SU-DHL-6 (cell line): ENCODE results near the gene RRM1.

Source experiments
- H2AFZ ChIP-seq: fragments of 200-600 bp; sonication (generic); 2 replicates; pipeline ENCODE4 v1.6.1; 2014; ENCODE audit warnings: low read depth, mild to moderate bottlenecking, moderate library complexity, mixed read lengths, antibody characterized with exemption, low read length; ENCODE audit not compliant: severe bottlenecking
- H3F3A ChIP-seq: fragments of 200-600 bp; shearing (Covaris generic); 2 replicates; pipeline ENCODE4 v1.6.0; 2016; ENCODE audit warnings: antibody characterized with exemption, mild to moderate bottlenecking; ENCODE audit not compliant: insufficient read depth
- H3K27ac ChIP-seq: fragments of 200-600 bp; sonication (generic); 2 replicates; pipeline ENCODE4 v1.5.1; 2016; ENCODE audit warnings: low read depth, mild to moderate bottlenecking, low read length, moderate library complexity, mixed read lengths
- H3K27me3 ChIP-seq: fragments of 200-600 bp; sonication (generic), shearing (Covaris generic); 2 replicates; pipeline ENCODE4 v1.6.0; 2014; ENCODE audit warnings: mild to moderate bottlenecking, low read length
- H3K36me3 ChIP-seq: fragments of 200-600 bp; sonication (generic); 2 replicates; pipeline ENCODE4 v1.6.1; 2014; ENCODE audit warnings: mild to moderate bottlenecking, low read length, mixed read lengths
- H3K4me2 ChIP-seq: fragments of 300-600, 200-600 bp; shearing (Covaris generic), sonication (generic); 2 replicates; pipeline ENCODE4 v1.6.0; 2014; ENCODE audit warnings: low read length, low read depth, mild to moderate bottlenecking; ENCODE audit not compliant: poor library complexity, severe bottlenecking
- H3K4me3 ChIP-seq: fragments of 200-600 bp; sonication (generic); 2 replicates; pipeline ENCODE4 v1.5.1; 2014; ENCODE audit warnings: antibody characterized with exemption, low read length, mild to moderate bottlenecking, mixed read lengths; ENCODE audit not compliant: insufficient read depth, poor library complexity, severe bottlenecking
- H3K79me2 ChIP-seq: fragments of 200-600 bp; sonication (generic); 2 replicates; pipeline ENCODE4 v1.6.1; 2014; ENCODE audit warnings: mild to moderate bottlenecking, low read length, moderate library complexity; ENCODE audit not compliant: insufficient read depth
- H3K9ac ChIP-seq: fragments of 200-600 bp; sonication (generic); 2 replicates; pipeline ENCODE4 v1.7.0; 2014; ENCODE audit warnings: mild to moderate bottlenecking, low read length
- H3K9me2 ChIP-seq: fragments of 200-600 bp; sonication (generic); replicated peaks from 2 replicates; pipeline ENCODE4 v1.6.1; 2014; ENCODE audit warnings: low read length; ENCODE audit not compliant: insufficient read depth
- H3K9me3 ChIP-seq: fragments of 200-600 bp; sonication (generic); 2 replicates; pipeline ENCODE4 v1.6.1; 2014; ENCODE audit warnings: low read length, mixed read lengths; ENCODE audit not compliant: insufficient read depth
- H4K20me1 ChIP-seq: fragments of 200-600 bp; sonication (generic); 2 replicates; pipeline ENCODE4 v1.6.1; 2014; ENCODE audit warnings: low read depth, mild to moderate bottlenecking, antibody characterized with exemption, low read length, moderate library complexity, mixed read lengths
- EZH2phosphoT487 ChIP-seq: fragments of 200-600 bp; sonication (generic), shearing (Covaris generic); conservative IDR thresholded peaks from 2 replicates; pipeline ENCODE4 v1.6.1; 2018; ENCODE audit warnings: mild to moderate bottlenecking, antibody characterized with exemption, low read length, moderate library complexity, mixed read lengths
- TF ChIP-seq, protein P1 (sequence below): fragments of 200-600 bp; sonication (generic); IDR thresholded peaks from one replicate; pipeline ENCODE4 v1.5.1; 2017; ENCODE audit warnings: antibody characterized with exemption, mild to moderate bottlenecking, low read length, moderate library complexity; ENCODE audit not compliant: insufficient read depth, poor library complexity, severe bottlenecking

Gene RRM1

GRCh38 chr11:4094348-4095291 is at the start of gene RRM1:
RRM1 (plus strand) TSS chr11:4094799; CDS start chr11:4095013, 214 bp downstream.
- Histone ChIP-seq H3F3A (peaks cover 10% of the 10 kb centered on the region; the same call in 1 of the 2 replicates), H3K4me2 (peak within 1 kb of the TSS; percentile 99), H3K27ac (peak within 1 kb of the TSS; percentile 83), H4K20me1 (peaks cover 16% of the 10 kb centered on the region), H3K36me3 (peaks cover 13% of the 10 kb centered on the region), H3K27me3 (no peaks in the 10 kb centered on the region), H2AFZ (peak within 1 kb of the TSS; percentile 97), H3K4me3 (peak within 1 kb of the TSS; percentile 99), H3K79me2 (peaks cover 56% of the 10 kb centered on the region), H3K9me2 (no peaks in the 10 kb centered on the region), H3K9ac (peak within 1 kb of the TSS; percentile 93), H3K9me3 (no peaks in the 10 kb centered on the region)
- TF ChIP-seq, protein P1, sequence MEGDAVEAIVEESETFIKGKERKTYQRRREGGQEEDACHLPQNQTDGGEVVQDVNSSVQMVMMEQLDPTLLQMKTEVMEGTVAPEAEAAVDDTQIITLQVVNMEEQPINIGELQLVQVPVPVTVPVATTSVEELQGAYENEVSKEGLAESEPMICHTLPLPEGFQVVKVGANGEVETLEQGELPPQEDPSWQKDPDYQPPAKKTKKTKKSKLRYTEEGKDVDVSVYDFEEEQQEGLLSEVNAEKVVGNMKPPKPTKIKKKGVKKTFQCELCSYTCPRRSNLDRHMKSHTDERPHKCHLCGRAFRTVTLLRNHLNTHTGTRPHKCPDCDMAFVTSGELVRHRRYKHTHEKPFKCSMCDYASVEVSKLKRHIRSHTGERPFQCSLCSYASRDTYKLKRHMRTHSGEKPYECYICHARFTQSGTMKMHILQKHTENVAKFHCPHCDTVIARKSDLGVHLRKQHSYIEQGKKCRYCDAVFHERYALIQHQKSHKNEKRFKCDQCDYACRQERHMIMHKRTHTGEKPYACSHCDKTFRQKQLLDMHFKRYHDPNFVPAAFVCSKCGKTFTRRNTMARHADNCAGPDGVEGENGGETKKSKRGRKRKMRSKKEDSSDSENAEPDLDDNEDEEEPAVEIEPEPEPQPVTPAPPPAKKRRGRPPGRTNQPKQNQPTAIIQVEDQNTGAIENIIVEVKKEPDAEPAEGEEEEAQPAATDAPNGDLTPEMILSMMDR = no peak
- no peak for TF ChIP-seq EZH2phosphoT487

DNA sequence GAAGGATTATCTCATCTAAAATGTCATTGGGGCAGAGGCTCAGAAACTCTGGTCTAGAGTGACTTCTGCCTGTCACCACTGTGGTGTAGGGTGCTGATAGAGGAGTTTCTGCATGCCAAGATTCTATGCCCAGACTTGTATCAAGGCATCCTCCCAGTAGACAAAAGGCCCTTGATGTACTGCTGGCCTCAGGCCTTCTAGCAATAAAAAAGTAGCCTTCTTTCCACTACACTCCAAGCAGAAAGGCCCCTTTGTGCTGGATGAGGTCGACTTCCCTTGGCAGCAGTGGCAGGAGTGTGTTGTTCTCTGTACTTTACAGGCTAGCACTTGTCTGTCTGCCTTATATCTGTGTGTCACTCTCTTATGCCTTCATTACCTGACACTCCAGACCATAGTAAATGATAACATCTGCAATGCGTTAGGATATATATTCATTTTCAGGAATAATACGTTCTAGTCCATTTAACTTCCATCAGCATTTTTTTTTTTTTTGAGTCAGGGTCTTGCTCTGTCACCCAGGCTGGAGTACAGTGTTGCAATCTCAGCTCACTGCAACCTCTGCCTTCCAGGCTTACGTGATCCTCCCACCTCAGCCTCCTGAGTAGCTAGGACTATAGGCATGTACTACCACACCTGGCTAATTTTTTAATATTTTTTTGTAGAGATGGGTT is 49.5 kb upstream of the RRM1 start:
- H3K27me3 ChIP-seq = no peaks in the 10 kb centered on the region
- no peak overlapping the region for H3K27ac ChIP-seq
- H4K20me1 ChIP-seq = no peaks in the 10 kb centered on the region
- H2AFZ ChIP-seq = no peak overlapping the region
- no peak overlapping the region for H3K4me2 ChIP-seq
- no peaks in the 10 kb centered on the region for H3K79me2 ChIP-seq
- no peak overlapping the region for H3K4me3 ChIP-seq
- no peak overlapping the region for H3K9ac ChIP-seq
- H3K9me3 ChIP-seq = no peaks in the 10 kb centered on the region
- no peaks in the 10 kb centered on the region for H3F3A ChIP-seq
- no peaks in the 10 kb centered on the region for H3K36me3 ChIP-seq
- no peaks in the 10 kb centered on the region for H3K9me2 ChIP-seq
- TF ChIP-seq, protein P1 = no peak
- no peak for TF ChIP-seq EZH2phosphoT487

DNA sequence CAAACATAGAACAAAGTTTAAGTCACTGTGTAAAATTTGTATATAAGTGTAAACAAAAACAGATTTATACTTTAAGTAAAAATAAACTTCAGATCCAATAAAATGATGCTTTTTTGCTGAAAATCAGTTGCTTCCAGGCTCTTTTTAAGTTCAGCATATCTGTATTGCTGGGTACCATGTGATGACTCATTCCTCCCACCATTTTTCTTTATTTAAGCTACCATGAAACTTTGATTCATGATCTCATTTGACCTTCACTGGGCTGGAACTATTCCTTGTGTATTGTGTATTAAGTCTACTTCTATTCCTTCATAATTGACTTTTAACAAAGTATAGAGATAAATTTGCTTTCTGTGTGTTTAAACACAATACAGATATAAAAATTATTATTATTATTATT is 46.3 kb upstream of the RRM1 start:
- TF ChIP-seq, protein P1 = no peak
- no peak for TF ChIP-seq EZH2phosphoT487
- H3K79me2 ChIP-seq = no peaks in the 10 kb centered on the region
- H3K4me2 ChIP-seq = no peak overlapping the region
- H3K9ac ChIP-seq = no peak overlapping the region
- H3K9me2 ChIP-seq = no peaks in the 10 kb centered on the region
- H3F3A ChIP-seq = no peaks in the 10 kb centered on the region
- no peak overlapping the region for H2AFZ ChIP-seq
- no peak overlapping the region for H3K27ac ChIP-seq
- no peaks in the 10 kb centered on the region for H3K27me3 ChIP-seq
- H3K9me3 ChIP-seq = no peaks in the 10 kb centered on the region
- H3K4me3 ChIP-seq = no peak overlapping the region
- no peaks in the 10 kb centered on the region for H3K36me3 ChIP-seq
- H4K20me1 ChIP-seq = no peaks in the 10 kb centered on the region
